ENCODE measurements around the gene SUN3.

The SUN3 gene

GRCh38 chr7:48046458-48046857, 17.6 kb upstream of the SUN3 start:
- H3K4me1 ChIP-seq (ENCODE audit: control insufficient read depth, insufficient read depth, low read length): no peaks in the 10 kb centered on the region
- no peak overlapping the region for H3K4me3 ChIP-seq (ENCODE audit: low read length)
- no peak for DNase-seq (ENCODE audit: low read depth)
- H3K9ac ChIP-seq (ENCODE audit: low read length): no peak overlapping the region
- no peaks in the 10 kb centered on the region for H3K36me3 ChIP-seq (ENCODE audit: control insufficient read depth, insufficient read depth, low read length, severe bottlenecking)
- peaks cover 6% of the 10 kb centered on the region for H3K27me3 ChIP-seq (replicated peaks; ENCODE audit: control insufficient read depth, insufficient read depth, low read length)
- H3K9me3 ChIP-seq (ENCODE audit: control insufficient read depth, low read length): no peaks in the 10 kb centered on the region

GRCh38 chr7:48045195-48045765, 16.4 kb upstream of the SUN3 start:
- DNase-seq (ENCODE audit: low read depth): no peak
- peaks cover 6% of the 10 kb centered on the region for H3K27me3 ChIP-seq (replicated peaks; ENCODE audit: control insufficient read depth, insufficient read depth, low read length)
- H3K9ac ChIP-seq (ENCODE audit: low read length): no peak overlapping the region
- no peaks in the 10 kb centered on the region for H3K36me3 ChIP-seq (ENCODE audit: control insufficient read depth, insufficient read depth, low read length, severe bottlenecking)
- no peak overlapping the region for H3K4me3 ChIP-seq (ENCODE audit: low read length)
- no peaks in the 10 kb centered on the region for H3K4me1 ChIP-seq (ENCODE audit: control insufficient read depth, insufficient read depth, low read length)
- no peaks in the 10 kb centered on the region for H3K9me3 ChIP-seq (ENCODE audit: control insufficient read depth, low read length)

- Histone ChIP-seq H3K4me3 (ENCODE audit: low read length) (no peak overlapping the region), H3K27me3 (replicated peaks; ENCODE audit: control insufficient read depth, insufficient read depth, low read length) (peaks cover 6% of the 10 kb centered on the region), H3K9me3 (ENCODE audit: control insufficient read depth, low read length) (no peaks in the 10 kb centered on the region), H3K36me3 (ENCODE audit: control insufficient read depth, insufficient read depth, low read length, severe bottlenecking) (no peaks in the 10 kb centered on the region), H3K9ac (ENCODE audit: low read length) (no peak overlapping the region), H3K4me1 (ENCODE audit: control insufficient read depth, insufficient read depth, low read length) (no peaks in the 10 kb centered on the region)
- DNase-seq (ENCODE audit: low read depth): no peak
Measured at GRCh38 chr7:48042636-48043035, 13.7 kb upstream of the SUN3 start.

GRCh38 chr7:48042216-48042615, 13.3 kb upstream of the SUN3 start:
- peak; percentile 44 for DNase-seq (ENCODE audit: low read depth)
- Histone ChIP-seq H3K9ac (ENCODE audit: low read length) (no peak overlapping the region), H3K36me3 (ENCODE audit: control insufficient read depth, insufficient read depth, low read length, severe bottlenecking) (no peaks in the 10 kb centered on the region), H3K4me3 (ENCODE audit: low read length) (no peak overlapping the region), H3K9me3 (ENCODE audit: control insufficient read depth, low read length) (no peaks in the 10 kb centered on the region), H3K27me3 (replicated peaks; ENCODE audit: control insufficient read depth, insufficient read depth, low read length) (peaks cover 6% of the 10 kb centered on the region), H3K4me1 (ENCODE audit: control insufficient read depth, insufficient read depth, low read length) (no peaks in the 10 kb centered on the region)

GRCh38 chr7:48041653-48041970, 12.7 kb upstream of the SUN3 start:
- Histone ChIP-seq H3K9ac (ENCODE audit: low read length) (no peak overlapping the region), H3K36me3 (ENCODE audit: control insufficient read depth, insufficient read depth, low read length, severe bottlenecking) (no peaks in the 10 kb centered on the region), H3K4me3 (ENCODE audit: low read length) (no peak overlapping the region), H3K9me3 (ENCODE audit: control insufficient read depth, low read length) (no peaks in the 10 kb centered on the region), H3K27me3 (replicated peaks; ENCODE audit: control insufficient read depth, insufficient read depth, low read length) (peaks cover 5% of the 10 kb centered on the region), H3K4me1 (ENCODE audit: control insufficient read depth, insufficient read depth, low read length) (no peaks in the 10 kb centered on the region)
- peak; percentile 65 for DNase-seq (ENCODE audit: low read depth)

- Histone ChIP-seq H3K27me3 (replicated peaks; ENCODE audit: control insufficient read depth, insufficient read depth, low read length) (peaks cover 8% of the 10 kb centered on the region), H3K4me3 (ENCODE audit: low read length) (no peak overlapping the region), H3K4me1 (ENCODE audit: control insufficient read depth, insufficient read depth, low read length) (peaks cover 1% of the 10 kb centered on the region), H3K36me3 (ENCODE audit: control insufficient read depth, insufficient read depth, low read length, severe bottlenecking) (no peaks in the 10 kb centered on the region), H3K9me3 (ENCODE audit: control insufficient read depth, low read length) (no peaks in the 10 kb centered on the region), H3K9ac (ENCODE audit: low read length) (no peak overlapping the region)
- DNase-seq (ENCODE audit: low read depth): no peak
Measured at GRCh38 chr7:48040944-48041652, 12.2 kb upstream of the SUN3 start.

GRCh38 chr7:48038815-48039506, 10.1 kb upstream of the SUN3 start:
- no peaks in the 10 kb centered on the region for H3K36me3 ChIP-seq (ENCODE audit: control insufficient read depth, insufficient read depth, low read length, severe bottlenecking)
- peaks cover 21% of the 10 kb centered on the region for H3K27me3 ChIP-seq (replicated peaks; ENCODE audit: control insufficient read depth, insufficient read depth, low read length)
- no peak overlapping the region for H3K4me3 ChIP-seq (ENCODE audit: low read length)
- no peaks in the 10 kb centered on the region for H3K9me3 ChIP-seq (ENCODE audit: control insufficient read depth, low read length)
- no peak overlapping the region for H3K9ac ChIP-seq (ENCODE audit: low read length)
- no peak for DNase-seq (ENCODE audit: low read depth)
- peaks cover 8% of the 10 kb centered on the region for H3K4me1 ChIP-seq (ENCODE audit: control insufficient read depth, insufficient read depth, low read length)

GRCh38 chr7:48035967-48036478, 7.1 kb upstream of the SUN3 start:
- Histone ChIP-seq H3K4me3 (ENCODE audit: low read length) (peak overlapping the region; percentile 80), H3K9ac (ENCODE audit: low read length) (no peak overlapping the region), H3K4me1 (ENCODE audit: control insufficient read depth, insufficient read depth, low read length) (peaks cover 8% of the 10 kb centered on the region), H3K36me3 (ENCODE audit: control insufficient read depth, insufficient read depth, low read length, severe bottlenecking) (no peaks in the 10 kb centered on the region), H3K27me3 (replicated peaks; ENCODE audit: control insufficient read depth, insufficient read depth, low read length) (peaks cover 24% of the 10 kb centered on the region), H3K9me3 (ENCODE audit: control insufficient read depth, low read length) (no peaks in the 10 kb centered on the region)
- DNase-seq (ENCODE audit: low read depth): peak; percentile 62

- peak within 1 kb of the TSS; percentile 80 for H3K4me3 ChIP-seq (ENCODE audit: low read length)
- peaks cover 24% of the 10 kb centered on the region for H3K27me3 ChIP-seq (replicated peaks; ENCODE audit: control insufficient read depth, insufficient read depth, low read length)
- DNase-seq (ENCODE audit: low read depth): peak; percentile 96
- no peaks in the 10 kb centered on the region for H3K9me3 ChIP-seq (ENCODE audit: control insufficient read depth, low read length)
- H3K36me3 ChIP-seq (ENCODE audit: control insufficient read depth, insufficient read depth, low read length, severe bottlenecking): no peaks in the 10 kb centered on the region
- H3K9ac ChIP-seq (ENCODE audit: low read length): no peak within 1 kb of the TSS
- peaks cover 8% of the 10 kb centered on the region for H3K4me1 ChIP-seq (ENCODE audit: control insufficient read depth, insufficient read depth, low read length)
Measured at GRCh38 chr7:48035301-48035966, 6.5 kb upstream of the SUN3 start, which contains the start of gene C7orf57. TSS of gene C7orf57 (plus strand) at chr7:48035543. CDS start at chr7:48036309, 766 bp downstream.

- Histone ChIP-seq H3K9ac (ENCODE audit: low read length) (no peak overlapping the region), H3K4me3 (ENCODE audit: low read length) (no peak overlapping the region), H3K4me1 (ENCODE audit: control insufficient read depth, insufficient read depth, low read length) (peaks cover 8% of the 10 kb centered on the region), H3K36me3 (ENCODE audit: control insufficient read depth, insufficient read depth, low read length, severe bottlenecking) (no peaks in the 10 kb centered on the region), H3K27me3 (replicated peaks; ENCODE audit: control insufficient read depth, insufficient read depth, low read length) (peaks cover 24% of the 10 kb centered on the region), H3K9me3 (ENCODE audit: control insufficient read depth, low read length) (no peaks in the 10 kb centered on the region)
- DNase-seq (ENCODE audit: low read depth): no peak
Measured at GRCh38 chr7:48033922-48034321, 5.0 kb upstream of the SUN3 start.

GRCh38 chr7:48031111-48031510, 2.2 kb upstream of the SUN3 start:
- H3K36me3 ChIP-seq (ENCODE audit: control insufficient read depth, insufficient read depth, low read length, severe bottlenecking): no peaks in the 10 kb centered on the region
- H3K4me1 ChIP-seq (ENCODE audit: control insufficient read depth, insufficient read depth, low read length): peaks cover 7% of the 10 kb centered on the region
- no peak overlapping the region for H3K4me3 ChIP-seq (ENCODE audit: low read length)
- no peak for DNase-seq (ENCODE audit: low read depth)
- peaks cover 8% of the 10 kb centered on the region for H3K9me3 ChIP-seq (ENCODE audit: control insufficient read depth, low read length)
- H3K9ac ChIP-seq (ENCODE audit: low read length): no peak overlapping the region
- peaks cover 16% of the 10 kb centered on the region for H3K27me3 ChIP-seq (replicated peaks; ENCODE audit: control insufficient read depth, insufficient read depth, low read length)

All from adipocyte (in vitro differentiated cells).